HCT116 (cell line): ENCODE measurements around the gene DAAM1.

Source experiments
- ATF3 ChIP-seq: IDR thresholded peaks from 2 replicates; pipeline ENCODE4 v1.6.1; 2012
- CTCF ChIP-seq, 3 experiments: fragments of 200-600 bp in 1 of 3; sonication (generic) in 1 of 3; IDR thresholded peaks in 2 of 3; conservative IDR thresholded peaks in 1 of 3; 2 replicates each; pipeline ENCODE4 v1.5.1; 2012 to 2017; ENCODE audit warnings: low read depth in 2 of 3, low read length in 2 of 3, antibody characterized with exemption in 1 of 3, borderline replicate concordance in 1 of 3, control low read depth in 1 of 3, mild to moderate bottlenecking in 1 of 3, mixed read lengths in 1 of 3, mixed run types in 1 of 3, moderate library complexity in 1 of 3; ENCODE audit not compliant: insufficient read depth in 1 of 3
- ELF1 ChIP-seq: IDR thresholded peaks from 2 replicates; pipeline ENCODE4 v1.6.1; 2012; ENCODE audit warnings: low read depth, borderline replicate concordance
- EZH2 ChIP-seq: fragments of 200-600 bp; sonication (generic); IDR thresholded peaks from 2 replicates; pipeline ENCODE4 v1.6.1; 2017; ENCODE audit warnings: antibody characterized with exemption, mixed run types
- EZH2phosphoT487 ChIP-seq: fragments of 200-600 bp; IDR thresholded peaks from 2 replicates; pipeline ENCODE4 v1.6.1; 2018; ENCODE audit warnings: antibody characterized with exemption, borderline replicate concordance
- MAX ChIP-seq: IDR thresholded peaks from 2 replicates; pipeline ENCODE4 v1.6.1; 2012
- POLR2A ChIP-seq: IDR thresholded peaks from 2 replicates; pipeline ENCODE4 v1.7.0; 2011; ENCODE audit warnings: borderline replicate concordance; ENCODE audit not compliant: insufficient read depth, insufficient read length; ENCODE audit errors: extremely low read depth
- POLR2AphosphoS5 ChIP-seq: IDR thresholded peaks from 2 replicates; pipeline ENCODE4 v1.6.1; 2011; ENCODE audit warnings: mild to moderate bottlenecking, low read depth, low read length, moderate library complexity
- REST ChIP-seq: IDR thresholded peaks from 2 replicates; pipeline ENCODE4 v1.6.1; 2012; ENCODE audit warnings: low read depth
- SRF ChIP-seq: IDR thresholded peaks from 2 replicates; pipeline ENCODE4 v1.6.1; 2012; ENCODE audit warnings: low read depth
- YY1 ChIP-seq: IDR thresholded peaks from 2 replicates; pipeline ENCODE4 v1.6.1; 2011; ENCODE audit warnings: low read length, low read depth, moderate library complexity, mild to moderate bottlenecking; ENCODE audit not compliant: insufficient replicate concordance; ENCODE audit errors: extremely low read depth
- ZFX ChIP-seq: fragments of 450-650 bp; IDR thresholded peaks from 2 replicates; pipeline ENCODE4 v1.6.1; 2017
- ZNF274 ChIP-seq: fragments of 200-500 bp; sonication (Bioruptor generic); IDR thresholded peaks from 2 replicates; pipeline ENCODE4 v1.6.1; 2014; ENCODE audit warnings: mild to moderate bottlenecking, low read depth, low read length, inconsistent platforms

GRCh38 chr14:59394268-59394667, 205.8 kb downstream of the DAAM1 start:
- TF ChIP-seq CTCF (IDR thresholded peaks at IDR 0.05 in 2 of 3, conservative IDR thresholded peaks at IDR 0.05 in 1 of 3; ENCODE audit: borderline replicate concordance in 1 of 3, insufficient read depth in 1 of 3, low read depth in 2 of 3, low read length in 2 of 3) (no peak), EZH2 (no peak), MAX (no peak), POLR2AphosphoS5 (no peak), ELF1 (no peak), ZFX (no peak), POLR2A (no peak), ATF3 (no peak), YY1 (no peak), REST (no peak), ZNF274 (no peak), SRF (no peak), EZH2phosphoT487 (no peak)
